ENCODE measurements around the gene SCN8A. TPM values are rescaled to one million over a fixed set of nuclear protein-coding genes. Genes with fewer than 3 reads are reported as not detected.
"Not testable (repeated sequence)": the region's sequence is repeated elsewhere in the genome, so short reads cannot be mapped to it uniquely, and the experiment has no call there.

SCN8A gene
- under 1 TPM; 0.08 to 0.62 (median 0.58) TPM for total RNA-seq

DNA sequence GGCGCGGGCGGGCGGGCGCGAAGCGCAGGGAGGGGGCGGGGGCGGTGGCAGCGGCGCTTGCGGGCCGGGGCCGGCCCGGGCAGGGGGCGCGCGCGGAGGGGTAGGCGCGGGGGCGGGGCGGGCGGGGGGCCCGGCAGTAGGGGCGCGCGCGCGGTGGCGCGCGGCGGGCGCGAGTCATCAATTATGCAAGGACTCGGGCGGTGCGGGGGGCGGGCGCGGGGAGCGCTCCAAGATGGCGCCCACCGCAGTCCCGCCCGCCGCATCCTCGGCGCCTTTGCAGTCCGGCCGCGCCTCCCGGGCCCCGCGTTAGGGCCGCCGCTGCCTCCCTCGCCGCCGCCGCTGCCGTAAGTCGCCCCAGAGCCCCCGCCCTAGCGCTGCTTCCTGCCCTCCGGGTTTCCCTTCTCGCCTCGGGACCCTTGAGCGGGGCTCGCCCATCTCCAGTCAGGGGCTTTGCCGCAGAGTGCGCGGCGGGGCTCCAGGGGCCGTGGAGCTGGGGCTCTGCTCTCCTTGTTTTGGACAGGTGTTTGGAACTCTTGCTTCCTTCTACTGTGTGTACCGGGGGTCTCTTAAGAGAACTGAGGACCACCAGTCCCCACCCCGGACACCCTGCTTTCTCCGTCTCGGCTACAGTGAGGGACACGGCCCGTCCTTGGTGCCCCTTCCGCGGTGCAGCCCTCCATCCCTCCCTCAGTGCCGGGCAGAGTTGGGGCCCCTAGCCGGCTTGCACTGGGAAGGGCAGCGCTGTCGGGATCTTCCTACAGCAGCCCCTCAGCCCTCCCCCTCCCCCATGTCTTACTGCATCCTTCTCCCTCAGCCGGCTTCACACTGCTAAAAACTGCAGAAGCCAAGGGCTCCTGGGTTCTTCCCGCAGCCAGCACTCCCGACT, at the start of gene SCN8A:
TSS of gene SCN8A (plus strand) at position 218 of the 886 bp plus-strand sequence. CDS start 71,585 bp downstream, outside the sequence.
- DNase-seq (ENCODE audit: low spot score in 2 of 2): no peak
- H3K27me3 ChIP-seq: peaks cover 63% of the 10 kb centered on the region

DNA sequence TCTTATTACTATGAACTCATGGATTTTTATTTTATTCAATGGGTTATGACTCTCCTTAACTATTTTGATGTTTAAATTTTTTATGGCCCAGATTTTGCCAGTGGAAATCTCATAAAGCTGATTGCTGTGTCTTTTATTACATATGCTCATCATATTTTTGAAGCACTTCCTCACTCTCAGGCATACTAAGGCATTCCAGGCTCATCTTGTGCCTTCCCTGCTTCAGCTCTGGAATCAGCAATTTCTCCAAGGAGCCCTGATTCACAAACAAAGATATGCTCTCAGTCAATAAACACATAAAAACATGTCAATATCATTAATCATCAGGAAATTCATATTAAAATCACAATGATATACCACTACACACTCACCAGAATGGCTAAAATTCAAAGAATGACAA, 44.9 kb upstream of the SCN8A start:
- H3K4me1 ChIP-seq: no peaks in the 10 kb centered on the region
- DNase-seq (ENCODE audit: low spot score in 2 of 2): no peak
- TF ChIP-seq POLR2AphosphoS5 (IDR thresholded peaks at IDR 0.05) (no peak), EP300 (IDR thresholded peaks at IDR 0.05) (no peak), POLR2A (IDR thresholded peaks at IDR 0.05) (no peak)
- TF ChIP-seq, protein P1, sequence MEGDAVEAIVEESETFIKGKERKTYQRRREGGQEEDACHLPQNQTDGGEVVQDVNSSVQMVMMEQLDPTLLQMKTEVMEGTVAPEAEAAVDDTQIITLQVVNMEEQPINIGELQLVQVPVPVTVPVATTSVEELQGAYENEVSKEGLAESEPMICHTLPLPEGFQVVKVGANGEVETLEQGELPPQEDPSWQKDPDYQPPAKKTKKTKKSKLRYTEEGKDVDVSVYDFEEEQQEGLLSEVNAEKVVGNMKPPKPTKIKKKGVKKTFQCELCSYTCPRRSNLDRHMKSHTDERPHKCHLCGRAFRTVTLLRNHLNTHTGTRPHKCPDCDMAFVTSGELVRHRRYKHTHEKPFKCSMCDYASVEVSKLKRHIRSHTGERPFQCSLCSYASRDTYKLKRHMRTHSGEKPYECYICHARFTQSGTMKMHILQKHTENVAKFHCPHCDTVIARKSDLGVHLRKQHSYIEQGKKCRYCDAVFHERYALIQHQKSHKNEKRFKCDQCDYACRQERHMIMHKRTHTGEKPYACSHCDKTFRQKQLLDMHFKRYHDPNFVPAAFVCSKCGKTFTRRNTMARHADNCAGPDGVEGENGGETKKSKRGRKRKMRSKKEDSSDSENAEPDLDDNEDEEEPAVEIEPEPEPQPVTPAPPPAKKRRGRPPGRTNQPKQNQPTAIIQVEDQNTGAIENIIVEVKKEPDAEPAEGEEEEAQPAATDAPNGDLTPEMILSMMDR (IDR thresholded peaks at IDR 0.05): no peak
- peaks cover 20% of the 10 kb centered on the region for H3K27me3 ChIP-seq
- H3K9me3 ChIP-seq: no peaks in the 10 kb centered on the region
- H3K36me3 ChIP-seq: no peaks in the 10 kb centered on the region
- no peak overlapping the region for H3K4me3 ChIP-seq
- no peak overlapping the region for H3K27ac ChIP-seq

More for the DNA sequence above, at the start of gene SCN8A:
- H3K4me1 ChIP-seq: peaks cover 13% of the 10 kb centered on the region
- peak within 1 kb of the TSS; percentile 51 for H3K4me3 ChIP-seq
- 0% methylated on average over 12 of the region's 91 CpGs for WGBS
- no peak within 1 kb of the TSS for H3K27ac ChIP-seq
- no peaks in the 10 kb centered on the region for H3K36me3 ChIP-seq
- H3K9me3 ChIP-seq: no peaks in the 10 kb centered on the region
- TF ChIP-seq EP300 (IDR thresholded peaks at IDR 0.05): no peak

DNA sequence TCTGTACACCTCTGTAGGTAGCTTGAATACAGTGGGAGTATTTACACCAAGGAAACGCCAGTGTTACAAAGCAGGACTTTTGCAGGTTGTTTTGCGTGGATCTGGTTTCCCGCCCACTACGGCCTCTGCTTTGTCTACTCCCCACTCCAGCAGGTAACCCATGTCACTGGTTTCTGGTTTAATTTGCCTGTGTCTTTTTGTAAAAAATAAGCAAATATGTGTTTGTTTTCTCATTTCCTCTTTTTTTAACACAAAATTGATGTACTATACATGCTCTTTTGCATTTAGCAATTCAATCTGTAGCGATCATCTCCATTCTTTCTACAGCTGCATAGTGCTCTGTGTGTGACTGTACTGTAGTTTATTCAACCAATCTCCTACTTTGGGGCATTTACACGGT, 43.4 kb upstream of the SCN8A start:
- TF ChIP-seq, protein P1 (IDR thresholded peaks at IDR 0.05): no peak
- TF ChIP-seq POLR2A (IDR thresholded peaks at IDR 0.05) (no peak), POLR2AphosphoS5 (IDR thresholded peaks at IDR 0.05) (no peak)
- no peak overlapping the region for H3K4me3 ChIP-seq
- 86% methylated on average over 6 of the region's 6 CpGs for WGBS
- no peaks in the 10 kb centered on the region for H3K4me1 ChIP-seq
- H3K9me3 ChIP-seq: no peaks in the 10 kb centered on the region
- no peak for DNase-seq (ENCODE audit: low spot score in 2 of 2)
- H3K27me3 ChIP-seq: peaks cover 16% of the 10 kb centered on the region
- no peaks in the 10 kb centered on the region for H3K36me3 ChIP-seq
- no peak overlapping the region for H3K27ac ChIP-seq

DNA sequence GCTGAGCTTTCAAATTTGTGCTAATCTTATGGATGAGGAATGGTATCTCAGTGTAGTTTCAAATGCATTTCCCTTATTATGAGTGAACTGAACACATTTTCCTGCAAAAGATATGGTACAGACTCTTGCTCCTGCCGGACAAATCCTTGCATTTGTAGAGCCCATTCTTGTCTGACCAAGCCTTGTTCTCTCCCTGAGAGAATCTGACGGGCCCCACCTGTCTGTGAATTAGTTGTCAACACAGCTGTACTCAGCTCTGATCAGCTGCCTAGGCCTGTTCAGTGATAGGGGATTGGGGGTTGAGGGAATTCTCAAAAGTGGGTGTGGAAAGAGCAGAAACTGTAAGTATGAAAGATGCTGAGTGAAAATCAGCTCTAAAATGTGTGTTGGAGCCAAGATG, 42.8 kb upstream of the SCN8A start:
- Histone ChIP-seq H3K27me3 (peaks cover 14% of the 10 kb centered on the region), H3K36me3 (no peaks in the 10 kb centered on the region), H3K4me1 (no peaks in the 10 kb centered on the region), H3K9me3 (no peaks in the 10 kb centered on the region), H3K27ac (no peak overlapping the region), H3K4me3 (no peak overlapping the region)
- no peak for TF ChIP-seq POLR2A (IDR thresholded peaks at IDR 0.05)
- TF ChIP-seq, protein P1 (IDR thresholded peaks at IDR 0.05): no peak
- no peak for TF ChIP-seq POLR2AphosphoS5 (IDR thresholded peaks at IDR 0.05)
- no peak for TF ChIP-seq EP300 (IDR thresholded peaks at IDR 0.05)
- WGBS: 82% methylated on average over 2 of the region's 2 CpGs
- no peak for DNase-seq (ENCODE audit: low spot score in 2 of 2)

DNA sequence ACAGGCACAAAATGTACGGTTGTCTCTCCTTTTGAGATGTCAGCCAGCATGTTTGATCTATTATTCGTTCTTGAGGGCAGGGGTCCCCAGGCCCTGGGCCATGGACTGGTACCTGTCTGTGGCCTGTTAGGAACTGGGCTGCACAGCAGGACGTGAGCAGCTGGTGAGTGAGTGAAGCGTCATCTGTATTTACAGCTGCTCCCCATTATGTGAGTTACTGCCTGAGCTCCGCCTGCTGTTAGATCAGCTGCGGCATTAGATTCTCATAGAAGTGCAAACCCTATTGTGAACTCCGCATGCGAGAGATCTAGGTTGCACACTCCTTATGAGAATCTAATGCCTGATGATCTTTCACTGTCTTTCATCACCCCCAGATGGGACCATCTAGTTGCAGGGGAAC, 41.4 kb upstream of the SCN8A start:
- WGBS: 73% methylated on average over 8 of the region's 8 CpGs
- H3K36me3 ChIP-seq: no peaks in the 10 kb centered on the region

DNA sequence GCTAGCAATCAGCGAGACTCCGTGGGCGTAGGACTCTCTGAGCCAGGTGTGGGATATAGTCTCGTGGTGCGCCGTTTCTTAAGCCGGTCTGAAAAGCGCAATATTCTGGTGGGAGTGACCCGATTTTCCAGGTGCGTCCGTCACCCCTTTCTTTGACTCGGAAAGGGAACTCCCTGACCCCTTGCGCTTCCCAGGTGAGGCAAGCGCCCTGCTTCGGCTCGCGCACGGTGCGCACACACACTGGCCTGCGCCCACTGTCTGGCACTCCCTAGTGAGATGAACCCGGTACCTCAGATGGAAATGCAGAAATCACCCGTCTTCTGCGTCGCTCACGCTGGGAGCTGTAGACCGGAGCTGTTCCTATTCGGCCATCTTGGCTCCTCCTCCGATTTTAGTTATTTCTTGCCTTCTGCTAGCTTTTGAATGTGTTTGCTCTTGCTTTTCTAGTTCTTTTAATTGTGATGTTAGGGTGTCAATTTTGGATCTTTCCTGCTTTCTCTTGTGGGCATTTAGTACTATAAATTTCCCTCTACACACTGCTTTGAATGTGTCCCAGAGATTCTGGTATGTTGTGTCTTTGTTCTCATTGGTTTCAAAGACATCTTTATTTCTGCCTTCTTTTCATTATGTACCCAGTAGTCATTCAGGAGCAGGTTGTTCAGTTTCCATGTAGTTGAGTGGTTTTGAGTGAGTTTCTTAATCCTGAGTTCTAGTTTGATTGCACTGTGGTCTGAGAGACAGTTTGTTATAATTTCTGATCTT, 22.6 kb upstream of the SCN8A start:
- H3K27ac ChIP-seq; H3K9me3 ChIP-seq; H3K27me3 ChIP-seq; H3K4me1 ChIP-seq; H3K36me3 ChIP-seq; H3K4me3 ChIP-seq; DNase-seq (ENCODE audit: low spot score in 2 of 2): not testable (repeated sequence)
- 90% methylated on average over 7 of the region's 28 CpGs for WGBS

More for the DNA sequence above, 41.4 kb upstream of the SCN8A start:
- TF ChIP-seq, protein P1 (IDR thresholded peaks at IDR 0.05): no peak
- no peak for TF ChIP-seq POLR2AphosphoS5 (IDR thresholded peaks at IDR 0.05)
- TF ChIP-seq EP300 (IDR thresholded peaks at IDR 0.05): no peak
- TF ChIP-seq POLR2A (IDR thresholded peaks at IDR 0.05): no peak
- no peak for DNase-seq (ENCODE audit: low spot score in 2 of 2)
- no peaks in the 10 kb centered on the region for H3K4me1 ChIP-seq
- H3K4me3 ChIP-seq: no peak overlapping the region
- no peak overlapping the region for H3K27ac ChIP-seq
- H3K27me3 ChIP-seq: peaks cover 12% of the 10 kb centered on the region
- no peaks in the 10 kb centered on the region for H3K9me3 ChIP-seq
